Fibroblast of lung (primary cell): ENCODE measurements around the gene CCDC149.

ENCODE experiments used
- EZH2 ChIP-seq: IDR thresholded peaks from 2 replicates; pipeline ENCODE4 v1.5.1; 2012; ENCODE audit warnings: low read length, control low read depth, mild to moderate bottlenecking; ENCODE audit errors: missing control alignments
- TF ChIP-seq, protein P1 (sequence below), 2 donors: IDR thresholded peaks in 1 of 2; conservative IDR thresholded peaks in 1 of 2; 1 replicate in 1 of 2; 2 replicates in 1 of 2; pipeline ENCODE4 v1.5.1; 2011 to 2012; ENCODE audit warnings: low read length in 2 of 2, control low read depth in 1 of 2, inconsistent platforms in 1 of 2, low read depth in 1 of 2, mild to moderate bottlenecking in 1 of 2

DNA sequence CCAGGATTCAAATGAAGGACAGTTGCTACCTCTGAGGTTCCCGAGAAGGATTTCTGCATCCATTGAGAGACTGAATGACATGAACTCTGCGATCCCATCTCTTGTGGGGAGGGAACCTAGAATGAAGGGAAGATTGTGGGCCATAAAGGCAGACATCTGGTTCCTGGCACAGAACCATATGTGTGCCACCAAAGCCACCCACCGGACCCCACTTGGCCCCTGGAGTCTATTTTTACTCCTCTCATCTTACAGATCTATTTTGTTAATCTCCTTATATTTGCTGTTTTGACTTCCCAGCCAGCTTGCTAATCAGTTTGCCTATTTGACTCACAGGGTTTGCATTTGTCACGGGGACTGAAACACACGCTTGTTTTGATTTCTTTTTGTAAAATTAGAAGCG is 110.2 kb downstream of the CCDC149 start:
- TF ChIP-seq, protein P1, sequence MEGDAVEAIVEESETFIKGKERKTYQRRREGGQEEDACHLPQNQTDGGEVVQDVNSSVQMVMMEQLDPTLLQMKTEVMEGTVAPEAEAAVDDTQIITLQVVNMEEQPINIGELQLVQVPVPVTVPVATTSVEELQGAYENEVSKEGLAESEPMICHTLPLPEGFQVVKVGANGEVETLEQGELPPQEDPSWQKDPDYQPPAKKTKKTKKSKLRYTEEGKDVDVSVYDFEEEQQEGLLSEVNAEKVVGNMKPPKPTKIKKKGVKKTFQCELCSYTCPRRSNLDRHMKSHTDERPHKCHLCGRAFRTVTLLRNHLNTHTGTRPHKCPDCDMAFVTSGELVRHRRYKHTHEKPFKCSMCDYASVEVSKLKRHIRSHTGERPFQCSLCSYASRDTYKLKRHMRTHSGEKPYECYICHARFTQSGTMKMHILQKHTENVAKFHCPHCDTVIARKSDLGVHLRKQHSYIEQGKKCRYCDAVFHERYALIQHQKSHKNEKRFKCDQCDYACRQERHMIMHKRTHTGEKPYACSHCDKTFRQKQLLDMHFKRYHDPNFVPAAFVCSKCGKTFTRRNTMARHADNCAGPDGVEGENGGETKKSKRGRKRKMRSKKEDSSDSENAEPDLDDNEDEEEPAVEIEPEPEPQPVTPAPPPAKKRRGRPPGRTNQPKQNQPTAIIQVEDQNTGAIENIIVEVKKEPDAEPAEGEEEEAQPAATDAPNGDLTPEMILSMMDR (conservative IDR thresholded peaks at IDR 0.05 in 1 of 2, IDR thresholded peaks at IDR 0.05 in 1 of 2; ENCODE audit: low read depth in 1 of 2, low read length in 2 of 2): no peak
- no peak for TF ChIP-seq EZH2
